Loucy (cell line): ENCODE data around the gene PC.

Experiments
- EZH2phosphoT487 ChIP-seq: fragments of 200-600 bp; IDR thresholded peaks from 2 replicates; pipeline ENCODE4 v1.6.1; 2018; ENCODE audit warnings: antibody characterized with exemption, mild to moderate bottlenecking, moderate library complexity, borderline replicate concordance
- TF ChIP-seq, protein P1 (sequence below): fragments of 200-600 bp; sonication (generic); conservative IDR thresholded peaks from 2 replicates; pipeline ENCODE4 v1.5.1; 2014; ENCODE audit warnings: mild to moderate bottlenecking, antibody characterized with exemption, low read length

DNA sequence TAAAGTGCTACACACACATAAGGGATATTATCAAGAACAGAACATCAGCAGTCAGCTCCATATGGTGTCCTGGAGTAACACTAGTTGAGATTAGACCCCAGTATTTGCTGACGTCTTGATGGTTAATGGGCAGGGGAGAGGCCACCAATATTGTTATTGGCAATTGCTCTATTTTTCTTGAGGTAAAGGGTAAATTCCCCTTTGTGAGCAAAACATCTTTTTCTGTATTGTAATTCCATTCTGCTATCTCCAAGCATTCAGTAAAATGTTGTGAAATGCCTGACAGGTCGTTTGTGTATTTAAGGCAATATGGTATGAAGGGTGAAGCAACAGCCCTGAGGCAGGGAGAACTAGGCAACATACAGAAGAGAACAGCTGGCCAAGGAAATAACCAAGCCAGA, 21.9 kb downstream of the PC start:
- TF ChIP-seq, protein P1, sequence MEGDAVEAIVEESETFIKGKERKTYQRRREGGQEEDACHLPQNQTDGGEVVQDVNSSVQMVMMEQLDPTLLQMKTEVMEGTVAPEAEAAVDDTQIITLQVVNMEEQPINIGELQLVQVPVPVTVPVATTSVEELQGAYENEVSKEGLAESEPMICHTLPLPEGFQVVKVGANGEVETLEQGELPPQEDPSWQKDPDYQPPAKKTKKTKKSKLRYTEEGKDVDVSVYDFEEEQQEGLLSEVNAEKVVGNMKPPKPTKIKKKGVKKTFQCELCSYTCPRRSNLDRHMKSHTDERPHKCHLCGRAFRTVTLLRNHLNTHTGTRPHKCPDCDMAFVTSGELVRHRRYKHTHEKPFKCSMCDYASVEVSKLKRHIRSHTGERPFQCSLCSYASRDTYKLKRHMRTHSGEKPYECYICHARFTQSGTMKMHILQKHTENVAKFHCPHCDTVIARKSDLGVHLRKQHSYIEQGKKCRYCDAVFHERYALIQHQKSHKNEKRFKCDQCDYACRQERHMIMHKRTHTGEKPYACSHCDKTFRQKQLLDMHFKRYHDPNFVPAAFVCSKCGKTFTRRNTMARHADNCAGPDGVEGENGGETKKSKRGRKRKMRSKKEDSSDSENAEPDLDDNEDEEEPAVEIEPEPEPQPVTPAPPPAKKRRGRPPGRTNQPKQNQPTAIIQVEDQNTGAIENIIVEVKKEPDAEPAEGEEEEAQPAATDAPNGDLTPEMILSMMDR, result no peak
- TF ChIP-seq EZH2phosphoT487, result no peak
